GM19239 (cell line): Measurements from ENCODE around the gene PPARA.
"Not testable (repeated sequence)": the region's sequence is repeated elsewhere in the genome, so short reads cannot be mapped to it uniquely, and the experiment has no call there.

Experiments
- DNase-seq: peaks from one replicate; pipeline ENCODE4 v3.0.0; 2011; ENCODE audit warnings: low spot score; ENCODE audit not compliant: insufficient read length
- FAIRE-seq: peaks from 2 replicates; lab custom pipeline; 2011; peaks lifted over from hg19 to GRCh38; lab: Jason Lieb, UNC

Gene PPARA

DNA sequence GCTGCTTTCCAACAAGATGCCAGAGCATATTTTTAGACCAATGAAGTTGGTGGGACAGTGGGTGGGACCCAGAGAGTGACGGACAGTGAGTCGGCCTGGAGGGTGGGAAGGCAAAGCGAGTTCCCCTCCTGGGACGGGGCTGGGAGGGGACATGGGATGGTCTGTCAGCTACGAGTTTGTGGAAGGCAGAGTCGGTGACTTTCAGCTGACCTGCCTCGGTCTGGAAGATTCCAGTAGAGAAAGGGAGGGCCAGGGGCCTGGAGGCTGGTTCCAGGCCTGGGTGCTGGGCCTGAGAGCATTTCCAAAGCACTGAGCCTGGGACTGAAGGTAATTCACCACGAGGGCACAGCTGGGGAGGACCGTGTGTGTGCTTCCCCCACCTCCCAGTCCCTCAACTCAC, 10.9 kb upstream of the PPARA start:
- DNase-seq, FAIRE-seq: not testable (repeated sequence)

DNA sequence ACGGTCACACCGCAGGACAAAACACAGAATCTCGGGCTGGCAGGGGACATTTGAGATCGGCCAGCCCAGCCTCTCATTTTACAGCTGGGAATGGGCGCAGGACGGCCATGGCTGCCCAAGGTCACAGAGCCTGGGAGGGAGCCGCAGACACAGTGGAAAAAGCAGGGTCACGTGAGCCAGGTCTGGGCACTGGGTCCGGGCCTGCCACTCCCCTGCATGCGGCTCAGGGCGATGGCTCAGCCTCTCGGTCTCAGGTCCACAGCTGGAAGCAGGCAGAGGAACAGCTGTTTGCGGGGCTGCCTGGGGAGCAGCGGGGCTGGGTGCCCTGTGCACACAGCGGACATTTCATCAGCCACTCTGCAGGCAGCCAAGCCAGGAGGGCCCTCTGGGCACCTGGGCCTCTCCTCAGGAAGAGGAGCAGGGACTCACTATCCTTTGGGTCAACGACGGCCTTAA, 10.4 kb upstream of the PPARA start:
- FAIRE-seq, result no peak
- no peak for DNase-seq

- peak; percentile 74 for FAIRE-seq
These were observed 9.1 kb upstream of the PPARA start for GRCh38 chr22:46140989-46141928.

DNA sequence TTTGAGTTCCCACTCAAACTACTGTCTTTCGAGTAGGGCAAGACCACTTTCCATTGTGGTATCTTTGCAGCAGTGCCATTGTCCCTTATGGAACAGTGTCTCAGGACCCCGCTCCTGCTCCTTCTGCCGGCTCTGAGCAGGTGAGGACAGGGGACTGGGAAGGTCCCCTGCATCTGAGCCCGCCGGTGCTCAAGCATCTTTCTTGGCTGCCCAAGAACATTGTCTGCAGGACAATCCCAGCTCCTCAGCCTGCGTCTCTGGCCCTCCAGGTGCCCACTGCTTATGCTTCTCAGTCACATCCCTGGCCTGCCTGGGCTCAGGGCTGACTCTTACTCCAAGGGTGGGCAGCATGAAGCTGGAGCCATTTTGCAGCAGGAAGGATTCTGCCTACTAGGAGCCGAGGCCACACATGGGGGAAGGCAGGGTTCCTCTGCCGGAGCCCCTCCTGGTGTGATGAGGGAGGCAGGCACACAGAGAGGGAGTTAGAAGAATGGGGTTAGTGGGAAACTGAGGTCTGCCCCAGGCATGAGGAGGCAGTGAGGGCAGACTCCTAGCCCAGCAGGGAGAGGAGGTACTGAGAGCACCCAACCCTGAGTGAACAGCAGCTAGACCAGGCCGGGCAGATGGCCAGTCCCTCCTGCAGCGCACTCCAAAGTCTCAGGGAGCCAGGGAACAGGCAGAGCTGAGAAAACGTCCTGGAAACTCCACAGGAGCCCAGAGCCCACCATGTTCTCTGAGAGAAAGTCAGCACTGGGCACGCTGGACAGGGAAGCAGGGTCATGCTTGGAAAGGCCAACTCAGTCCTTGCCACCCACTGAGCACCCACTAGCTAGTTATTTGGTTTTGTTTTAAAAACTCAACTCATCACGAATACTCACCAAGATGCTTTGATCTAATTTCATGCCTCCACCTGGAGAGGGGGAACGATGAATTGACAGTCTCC, 7.5 kb upstream of the PPARA start:
- DNase-seq (no peak), FAIRE-seq (no peak)

More at GRCh38 chr22:46140989-46141928, 9.1 kb upstream of the PPARA start:
- peak; percentile 74 for DNase-seq

GRCh38 chr22:46143491-46144147, 6.7 kb upstream of the PPARA start:
- no peak for FAIRE-seq
- DNase-seq, result no peak

GRCh38 chr22:46145361-46145851, 4.9 kb upstream of the PPARA start:
- FAIRE-seq (no peak), DNase-seq (no peak)

DNA sequence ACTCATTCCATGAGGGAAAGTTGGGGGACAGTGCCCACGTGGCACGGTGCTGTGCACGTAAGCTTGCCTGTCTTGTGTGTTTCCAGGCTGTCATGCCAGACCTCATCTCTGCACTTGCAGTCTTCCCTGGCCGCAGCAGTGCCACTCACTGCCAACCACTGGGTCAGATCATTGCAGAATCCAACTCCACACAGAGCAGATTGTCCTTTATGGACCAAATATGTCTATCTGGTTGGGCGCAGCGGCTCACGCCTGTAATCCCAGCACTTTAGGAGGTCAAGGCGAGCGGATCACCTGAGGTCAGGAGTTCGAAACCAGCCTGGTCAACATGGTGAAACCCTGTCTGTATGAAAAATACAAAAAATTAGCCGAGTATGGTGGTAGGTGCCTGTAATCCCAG, 4.4 kb upstream of the PPARA start:
- FAIRE-seq (no peak), DNase-seq (no peak)

DNA sequence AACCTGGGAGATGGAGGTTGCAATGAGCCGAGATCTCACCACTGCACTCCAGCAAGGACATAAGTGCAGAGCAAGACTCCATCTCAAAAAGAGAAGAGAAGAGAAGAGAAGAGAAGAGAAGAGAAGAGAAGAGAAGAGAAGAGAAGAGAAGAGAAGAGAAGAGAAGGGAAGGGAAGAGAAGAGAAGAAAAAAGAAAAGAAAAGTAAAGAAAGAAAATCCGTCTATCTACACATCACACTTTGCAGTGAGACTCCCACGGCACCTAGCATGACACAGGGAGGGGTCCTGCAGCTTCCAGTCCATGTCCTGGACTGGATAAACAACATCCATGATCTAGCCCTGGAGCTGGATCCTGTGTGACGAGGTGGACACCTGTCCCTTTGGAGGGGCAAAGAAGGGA, 4.0 kb upstream of the PPARA start:
- DNase-seq, result no peak
- FAIRE-seq, result no peak

DNA sequence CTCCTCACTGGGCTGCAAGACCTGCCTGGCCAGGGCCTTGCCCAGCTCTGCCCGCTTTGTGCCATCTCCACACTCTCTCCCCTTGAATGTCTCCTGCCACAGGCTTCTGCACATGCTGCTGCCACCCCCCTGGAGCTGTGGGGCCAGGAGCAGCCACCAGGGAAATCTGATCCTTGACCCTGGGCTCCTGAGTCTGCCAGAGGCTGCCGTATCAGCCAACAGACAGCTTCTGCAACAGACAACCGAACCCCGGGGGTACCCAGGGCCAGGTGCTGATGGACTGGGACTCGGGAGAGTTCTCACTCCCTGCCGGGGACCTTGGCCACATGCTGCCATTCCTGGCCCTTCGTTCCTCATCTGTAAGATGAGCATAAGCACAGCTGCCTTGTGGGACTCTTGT, 3.3 kb upstream of the PPARA start:
- FAIRE-seq, result no peak
- DNase-seq, result no peak

DNA sequence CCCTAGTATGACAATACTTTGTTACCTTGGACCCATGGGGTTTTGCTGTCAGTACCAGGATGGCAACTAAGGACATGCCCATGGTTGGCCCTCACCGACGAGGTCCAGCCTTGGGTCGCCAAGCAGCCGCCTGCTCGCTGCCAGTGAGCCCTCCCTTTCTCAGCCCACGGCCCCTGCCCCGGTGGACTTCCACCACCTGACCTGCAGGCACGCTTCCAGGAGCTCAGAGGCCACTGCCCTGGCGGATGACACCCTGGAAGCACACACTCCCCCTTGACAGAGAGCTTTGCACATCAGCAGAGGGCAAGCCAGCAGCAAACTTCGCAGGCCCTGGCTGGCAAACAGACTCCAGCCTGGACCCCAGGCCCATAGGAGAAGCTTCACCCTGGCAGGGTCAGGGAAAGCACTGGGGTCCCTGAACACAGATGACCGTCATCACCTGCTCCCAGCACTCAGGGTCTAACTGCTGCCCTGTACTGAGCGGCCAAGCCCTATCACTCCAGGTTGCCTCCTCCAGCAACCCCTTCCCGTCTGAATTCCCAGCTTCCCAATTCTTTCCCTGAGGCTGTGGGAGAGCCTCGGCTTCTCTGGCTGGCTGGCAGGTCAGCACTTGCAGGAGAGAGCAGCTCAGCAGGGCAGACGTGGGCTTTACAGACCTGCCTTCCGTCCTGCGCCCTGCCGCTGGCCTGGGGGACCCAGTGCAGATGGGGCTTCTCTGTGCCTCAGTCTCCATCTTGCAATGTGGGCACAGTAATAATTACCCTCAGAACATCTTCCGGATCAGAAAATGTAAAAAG, 2.7 kb upstream of the PPARA start:
- FAIRE-seq, result no peak

DNA sequence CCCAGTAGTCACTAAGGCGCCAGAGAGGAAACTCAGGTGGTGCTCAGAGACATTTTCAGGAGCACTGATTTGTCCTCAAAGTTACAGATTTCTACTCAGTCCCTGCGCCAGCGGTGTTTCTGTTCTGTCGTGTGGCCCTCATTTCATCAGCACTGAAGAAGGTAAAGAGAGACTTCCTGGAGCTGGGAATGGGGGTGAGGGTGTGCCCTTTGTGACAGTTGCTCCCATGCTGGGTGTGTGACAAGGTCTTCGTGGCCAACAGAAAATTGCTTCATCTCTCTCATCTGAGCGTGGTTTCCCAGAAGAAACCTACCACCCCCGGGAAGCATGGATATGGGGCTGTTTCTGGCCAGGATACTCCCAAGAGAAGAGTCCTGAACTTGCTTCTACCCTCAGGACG, 2.0 kb upstream of the PPARA start:
- FAIRE-seq (no peak), DNase-seq (no peak)

More for the DNA sequence above, 2.7 kb upstream of the PPARA start:
- no peak for DNase-seq

GRCh38 chr22:46148816-46149511, 1.4 kb upstream of the PPARA start:
- no peak for DNase-seq
- no peak for FAIRE-seq

DNA sequence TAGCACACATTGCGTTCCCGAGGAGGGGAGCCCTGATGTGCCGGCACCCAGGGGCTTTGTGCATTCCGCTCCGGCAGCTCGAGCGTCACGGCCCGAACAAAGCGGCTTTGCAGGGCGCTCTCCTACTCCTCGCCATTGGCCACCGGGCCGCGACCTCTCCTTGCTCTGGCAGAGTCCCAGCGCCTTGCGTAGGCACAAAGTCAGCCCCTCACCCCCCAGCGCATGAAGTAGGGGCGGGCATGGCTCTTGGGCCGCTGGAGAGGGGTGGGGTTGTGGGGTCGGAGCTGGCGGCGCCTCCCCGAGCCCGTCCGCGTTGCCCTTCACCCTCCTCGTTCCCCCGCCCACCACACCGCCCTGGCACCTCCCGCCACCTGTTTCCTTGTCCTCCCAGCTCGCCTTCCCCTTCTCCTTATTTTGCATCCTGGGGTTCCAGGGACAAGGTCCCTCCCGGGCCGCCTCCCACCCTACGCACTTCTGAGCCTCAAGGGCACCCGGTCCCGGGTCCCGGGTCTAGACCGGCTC, 753 bp upstream of the PPARA start:
- FAIRE-seq (no peak), DNase-seq (no peak)

- DNase-seq, result peak; percentile 67
- no peak for FAIRE-seq
These were observed 540 bp downstream of the PPARA start for GRCh38 chr22:46150655-46151477.

- FAIRE-seq (no peak), DNase-seq (no peak)
These were observed 3.6 kb downstream of the PPARA start for GRCh38 chr22:46153930-46154329.

- no peak for FAIRE-seq
These were observed 5.7 kb downstream of the PPARA start for GRCh38 chr22:46156031-46156430.

GRCh38 chr22:46158283-46158682, 8.0 kb downstream of the PPARA start:
- DNase-seq (no peak), FAIRE-seq (no peak)

More at GRCh38 chr22:46156031-46156430, 5.7 kb downstream of the PPARA start:
- DNase-seq, result no peak

GRCh38 chr22:46159212-46159611, 8.9 kb downstream of the PPARA start:
- FAIRE-seq (no peak), DNase-seq (no peak)
